ENCODE results near the gene OR2M5. TPM values are rescaled to one million over a fixed set of nuclear protein-coding genes. Genes with fewer than 3 reads are reported as not detected.

Gene OR2M5
- total and polyA plus RNA-seq, 9 of the 15 experiments (the other 6 are each of a cell fraction or from before 2014, with no cell fraction given) = not detected

- no peak for TF ChIP-seq PRDM10 (IDR thresholded peaks at IDR 0.05; ENCODE audit: partially characterized antibody)
- no peak for TF ChIP-seq RBM39 (optimal IDR thresholded peaks at IDR 0.05; ENCODE audit: low read depth, low read length)
- no peak for TF ChIP-seq HDAC1 (IDR thresholded peaks at IDR 0.05)
- no peak for TF ChIP-seq SMAD3 (CRISPR knock-in tag; conservative IDR thresholded peaks at IDR 0.05)
- no peak for TF ChIP-seq ZNF395 (CRISPR knock-in tag; IDR thresholded peaks at IDR 0.05)
- no peak for TF ChIP-seq MECOM (CRISPR knock-in tag; IDR thresholded peaks at IDR 0.05)
- no peak for TF ChIP-seq HMG20A (CRISPR knock-in tag; conservative IDR thresholded peaks at IDR 0.05)
Measured at GRCh38 chr1:248102847-248103246, 42.1 kb upstream of the OR2M5 start (continued).

All from K562 (cell line).